Ovary (tissue), 9 donors: ENCODE results near the gene ARHGAP10. TPM values are rescaled to one million over a fixed set of nuclear protein-coding genes. Genes with fewer than 3 reads are reported as not detected.
A peak's percentile ranks its signal among the peaks of the same experiment; 100 is the strongest.

Experiments
- DNase-seq, 5 donors: peaks; one replicate each; pipeline ENCODE4 v3.0.0-alpha.2; 2019 to 2020
- H3K27ac ChIP-seq, 2 donors: fragments of 200-600 bp; one replicate each; pipeline versions ENCODE4 v1.5.1 to v1.8.0; 2019 to 2022
- H3K27me3 ChIP-seq: fragments of 200-600 bp; one replicate; pipeline ENCODE4 v1.8.0; 2022
- H3K36me3 ChIP-seq: fragments of 200-600 bp; sonication (generic); one replicate; pipeline ENCODE4 v1.5.1; 2019
- H3K4me1 ChIP-seq: one replicate; pipeline ENCODE4 v1.8.1; 2013; ENCODE audit warnings: mild to moderate bottlenecking, moderate library complexity; ENCODE audit not compliant: insufficient read depth
- H3K4me3 ChIP-seq: fragments of 200-600 bp; sonication (generic); one replicate; pipeline ENCODE4 v1.5.1; 2017
- H3K9me3 ChIP-seq, 2 donors: fragments of 200-600 bp in 1 of 2; sonication (generic) in 1 of 2; one replicate each; pipeline versions ENCODE4 v1.5.1 to v1.8.1; 2013 to 2019; ENCODE audit warnings: mild to moderate bottlenecking in 1 of 2, moderate library complexity in 1 of 2
- EP300 ChIP-seq: sonication (generic); formaldehyde crosslinking; IDR thresholded peaks from one replicate; pipeline ENCODE4 v1.6.1; 2017; ENCODE audit warnings: antibody characterized with exemption
- POLR2A ChIP-seq: fragments of 450-650 bp; IDR thresholded peaks from one replicate; pipeline ENCODE4 v1.6.1; 2017; ENCODE audit warnings: antibody characterized with exemption, mild to moderate bottlenecking, moderate library complexity
- WGBS, 3 donors: extraction: QIAGEN DNeasy Blood & Tissue Kit in 1 of 3; methylation state at CpG; one replicate each; pipeline versions ENCODE4 v1.1.5 to v1.1.7; 2013 to 2017; 5-methylcytosine and 5-hydroxymethylcytosine counted together
- intact Hi-C, 4 donors: fragments of 100-400 bp; cut with DNase I; formaldehyde crosslinking; loops; one replicate each; pipeline versions ENCODE4 v1.11.0 to v1.15.1; 2022 to 2023
- polyA plus RNA-seq, 2 donors: library from polyadenylated mRNA; stranded (reverse); fragments of 200-250 nt in 1 of 2; fragments of 350-450 nt in 1 of 2; fragmentation: Illumina TruSeq in 1 of 2; extraction: RNeasy Lipid Tissue Mini Kit (QIAGEN cat#74804) in 1 of 2; gene quantifications; one replicate each; pipeline ENCODE4 v1.2.3, GENCODE V29; 2013 to 2014
- total RNA-seq, 7 donors: library from RNA; depleted of rRNA in 2 of 7; stranded (reverse); fragments of >200 nt in 2 of 7; fragmentation: NEBNext Ultra II Directional in 3 of 7; extraction: Animal tissue kit (Norgen Biotek cat#: 25700) in 3 of 7; gene quantifications; one replicate each; pipeline versions ENCODE4 v1.1.0 to v1.2.4, GENCODE V29; 2016 to 2023
- TF ChIP-seq, protein P1 (sequence below), 3 donors: fragments of 450-650 bp in 2 of 3; fragments of 200-600 bp in 1 of 3; IDR thresholded peaks; one replicate each; pipeline versions ENCODE4 v1.5.1 to v1.8.0; 2016 to 2022; ENCODE audit warnings: antibody characterized with exemption in 3 of 3, mild to moderate bottlenecking in 1 of 3
- donor health status: DM: no; HTN: no; CAD: no; lungs with moderate emphysema.
- donor health status: DM: no; HTN: no; CAD: no.
- donor health status: Bipolar disorder and iron deficiency.
- donor health status: DM: yes; HTN: yes; CAD: no.
- donor health status: DM: no; HTN: no; CAD: no.
- donor health status: DM: yes; HTN: yes; CAD: no.

The ARHGAP10 gene
- total and polyA plus RNA-seq, 9 donors = 37.1 to 76.7 (median 63.8) TPM

DNA sequence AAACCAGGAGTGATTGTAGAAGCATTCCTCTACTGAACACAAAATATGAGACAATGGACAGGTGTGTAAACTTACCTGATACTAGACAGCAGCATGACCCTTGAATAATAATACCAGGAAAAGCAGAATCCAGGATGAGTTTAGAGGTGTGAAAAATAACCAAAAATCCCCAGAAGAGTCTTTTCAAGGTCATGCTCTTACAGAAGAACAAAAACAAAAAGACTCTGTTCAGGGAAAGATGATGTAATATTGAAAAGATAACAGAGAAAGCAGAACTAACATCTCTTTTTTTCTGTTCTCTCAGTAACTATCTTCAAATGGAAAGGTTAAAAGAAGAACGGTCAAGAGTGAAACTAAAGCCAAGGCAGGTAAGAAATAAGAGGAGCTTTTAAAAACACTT, 14.0 kb upstream of the ARHGAP10 start:
- TF ChIP-seq POLR2A (no peak), EP300 (no peak)
- TF ChIP-seq, protein P1, sequence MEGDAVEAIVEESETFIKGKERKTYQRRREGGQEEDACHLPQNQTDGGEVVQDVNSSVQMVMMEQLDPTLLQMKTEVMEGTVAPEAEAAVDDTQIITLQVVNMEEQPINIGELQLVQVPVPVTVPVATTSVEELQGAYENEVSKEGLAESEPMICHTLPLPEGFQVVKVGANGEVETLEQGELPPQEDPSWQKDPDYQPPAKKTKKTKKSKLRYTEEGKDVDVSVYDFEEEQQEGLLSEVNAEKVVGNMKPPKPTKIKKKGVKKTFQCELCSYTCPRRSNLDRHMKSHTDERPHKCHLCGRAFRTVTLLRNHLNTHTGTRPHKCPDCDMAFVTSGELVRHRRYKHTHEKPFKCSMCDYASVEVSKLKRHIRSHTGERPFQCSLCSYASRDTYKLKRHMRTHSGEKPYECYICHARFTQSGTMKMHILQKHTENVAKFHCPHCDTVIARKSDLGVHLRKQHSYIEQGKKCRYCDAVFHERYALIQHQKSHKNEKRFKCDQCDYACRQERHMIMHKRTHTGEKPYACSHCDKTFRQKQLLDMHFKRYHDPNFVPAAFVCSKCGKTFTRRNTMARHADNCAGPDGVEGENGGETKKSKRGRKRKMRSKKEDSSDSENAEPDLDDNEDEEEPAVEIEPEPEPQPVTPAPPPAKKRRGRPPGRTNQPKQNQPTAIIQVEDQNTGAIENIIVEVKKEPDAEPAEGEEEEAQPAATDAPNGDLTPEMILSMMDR (IDR thresholded peaks at IDR 0.05) = no peak
- Histone ChIP-seq H3K4me1 (no peaks in the 10 kb centered on the region), H3K36me3 (no peaks in the 10 kb centered on the region), H3K27ac (no peak overlapping the region), H3K4me3 (no peak overlapping the region), H3K27me3 (no peaks in the 10 kb centered on the region), H3K9me3 (no peaks in the 10 kb centered on the region)
- no peak for DNase-seq
- intact Hi-C loops = loop anchor here in 1 of 4 donors (5.0 kb wide), 1 partner anchor 144 kb away; no protein-coding TSS in a partner anchor
- WGBS, 3 donors = 4 to 24% (median 19%) methylated on average over 1 of the region's 1 CpG

DNA sequence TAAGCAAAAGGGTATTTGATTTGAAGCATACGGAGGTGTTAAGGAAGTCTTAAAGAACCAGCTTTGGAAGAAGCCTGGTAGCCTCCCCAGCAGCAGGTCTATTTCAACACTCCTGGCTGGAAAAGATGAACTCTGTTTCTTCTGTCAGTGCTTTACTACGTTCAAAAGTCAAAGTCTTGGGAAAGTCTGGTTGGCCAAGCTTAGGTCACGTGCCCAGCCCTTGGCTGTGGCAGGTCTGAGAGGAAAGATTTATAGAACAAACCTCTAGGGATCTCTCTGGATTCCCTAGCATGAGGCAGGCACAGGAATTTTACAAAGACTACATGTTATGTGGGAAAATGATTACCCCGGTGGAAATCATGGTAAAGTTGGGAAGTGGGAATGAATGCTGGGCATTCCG, 8.6 kb upstream of the ARHGAP10 start:
- DNase-seq = peak in 4 of 5 donors; percentile 40 to 74 (median 50)
- intact Hi-C loops = loop anchor here in 1 of 4 donors (5.0 kb wide), 1 partner anchor 606 kb away; no protein-coding TSS in a partner anchor
- WGBS, 3 donors = 44 to 65% (median 56%) methylated on average over 5 of the region's 5 CpGs

DNA sequence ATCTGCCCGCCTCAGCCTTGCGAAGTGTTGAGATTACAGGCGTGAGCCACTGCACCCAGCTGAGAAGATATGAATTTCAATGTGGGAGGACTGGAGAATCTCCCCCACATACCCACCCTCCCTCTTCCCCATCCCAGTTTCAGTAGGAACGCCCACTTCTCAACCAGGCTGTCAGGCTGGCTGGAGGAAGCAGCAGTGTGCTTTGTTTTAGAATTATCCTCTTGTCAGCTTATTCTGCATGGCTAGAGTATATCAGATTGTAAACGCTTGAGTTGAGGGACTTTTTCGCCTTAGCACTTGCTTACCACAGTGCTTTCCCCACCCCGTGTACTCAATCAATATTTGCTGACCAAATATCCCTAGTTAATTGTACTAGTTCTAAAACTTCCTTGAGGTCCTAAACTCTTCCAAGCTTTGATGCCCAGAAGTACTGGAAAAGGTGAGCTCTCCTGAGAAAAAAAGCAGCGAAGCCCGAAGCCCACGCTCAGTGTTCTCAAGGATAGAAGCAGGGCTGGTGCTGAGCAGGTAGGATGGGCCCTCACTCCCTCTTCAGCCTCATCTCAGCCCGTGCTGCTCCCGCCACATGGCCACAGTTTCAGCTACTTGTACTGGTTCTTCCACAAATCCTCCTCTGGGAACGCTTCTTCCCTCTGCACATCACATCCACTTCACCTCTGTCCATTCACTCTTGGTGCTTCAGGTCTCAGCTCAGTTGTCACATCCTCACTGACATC, 7.3 kb upstream of the ARHGAP10 start:
- no peaks in the 10 kb centered on the region for H3K9me3 ChIP-seq
- H3K4me1 ChIP-seq = no peaks in the 10 kb centered on the region
- TF ChIP-seq POLR2A = no peak
- TF ChIP-seq, protein P1 (IDR thresholded peaks at IDR 0.05) = no peak
- no peak for TF ChIP-seq EP300
- intact Hi-C loops = loop anchor here in 1 of 4 donors (5.0 kb wide), 1 partner anchor 607 kb away; no protein-coding TSS in a partner anchor
- no peaks in the 10 kb centered on the region for H3K27me3 ChIP-seq
- 82 to 88% (median 88%) methylated on average over 13 of the region's 13 CpGs for WGBS, 3 donors
- H3K36me3 ChIP-seq = no peaks in the 10 kb centered on the region
- no peak overlapping the region for H3K27ac ChIP-seq
- no peak for DNase-seq
- no peak overlapping the region for H3K4me3 ChIP-seq

More for the DNA sequence above, 8.6 kb upstream of the ARHGAP10 start:
- Histone ChIP-seq H3K9me3 (no peaks in the 10 kb centered on the region), H3K36me3 (no peaks in the 10 kb centered on the region), H3K27ac (no peak overlapping the region), H3K4me1 (no peaks in the 10 kb centered on the region), H3K4me3 (no peak overlapping the region), H3K27me3 (no peaks in the 10 kb centered on the region)
- no peak for TF ChIP-seq POLR2A
- TF ChIP-seq EP300 = no peak
- TF ChIP-seq, protein P1 (IDR thresholded peaks at IDR 0.05) = no peak

DNA sequence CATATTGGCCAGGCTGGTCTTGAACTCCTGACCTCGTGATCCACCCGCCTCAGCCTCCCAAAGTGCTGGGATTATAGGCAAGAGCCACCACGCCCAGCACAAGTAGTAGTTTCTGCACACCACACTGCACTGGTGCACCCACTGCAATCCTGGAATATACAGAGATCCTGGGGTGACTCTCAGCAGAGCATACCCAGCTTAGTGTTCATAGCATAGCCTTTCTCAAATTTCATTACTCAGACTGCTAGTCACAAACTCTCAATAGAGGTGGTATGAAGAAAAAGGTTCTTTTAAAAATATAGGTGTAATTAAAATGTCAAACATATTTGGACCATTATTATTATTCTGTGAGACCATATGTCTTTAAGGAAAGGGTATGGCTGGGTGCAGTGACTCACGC, 6.2 kb upstream of the ARHGAP10 start:
- no peaks in the 10 kb centered on the region for H3K27me3 ChIP-seq
- intact Hi-C loops = no loop called here
- 90 to 96% (median 93%) methylated on average over 4 of the region's 4 CpGs for WGBS, 3 donors
- no peaks in the 10 kb centered on the region for H3K9me3 ChIP-seq
- H3K4me3 ChIP-seq = no peak overlapping the region
- TF ChIP-seq EP300 = no peak
- TF ChIP-seq, protein P1 (IDR thresholded peaks at IDR 0.05) = no peak
- TF ChIP-seq POLR2A = no peak
- no peak for DNase-seq
- H3K4me1 ChIP-seq = no peaks in the 10 kb centered on the region
- H3K27ac ChIP-seq = no peak overlapping the region
- no peaks in the 10 kb centered on the region for H3K36me3 ChIP-seq
